GM21576 (cell line): ENCODE results near the gene RASA3.

Source experiments
- ATAC-seq: cut with Tn5 transposase; IDR thresholded peaks from one replicate; pipeline ENCODE4 v1.9.1; 2021; ENCODE audit warnings: mild to moderate bottlenecking, moderate library complexity; ENCODE audit not compliant: unreplicated experiment

RASA3 gene

GRCh38 chr13:113974304-113975281, 157.8 kb downstream of the RASA3 start:
- ATAC-seq: no peak

DNA sequence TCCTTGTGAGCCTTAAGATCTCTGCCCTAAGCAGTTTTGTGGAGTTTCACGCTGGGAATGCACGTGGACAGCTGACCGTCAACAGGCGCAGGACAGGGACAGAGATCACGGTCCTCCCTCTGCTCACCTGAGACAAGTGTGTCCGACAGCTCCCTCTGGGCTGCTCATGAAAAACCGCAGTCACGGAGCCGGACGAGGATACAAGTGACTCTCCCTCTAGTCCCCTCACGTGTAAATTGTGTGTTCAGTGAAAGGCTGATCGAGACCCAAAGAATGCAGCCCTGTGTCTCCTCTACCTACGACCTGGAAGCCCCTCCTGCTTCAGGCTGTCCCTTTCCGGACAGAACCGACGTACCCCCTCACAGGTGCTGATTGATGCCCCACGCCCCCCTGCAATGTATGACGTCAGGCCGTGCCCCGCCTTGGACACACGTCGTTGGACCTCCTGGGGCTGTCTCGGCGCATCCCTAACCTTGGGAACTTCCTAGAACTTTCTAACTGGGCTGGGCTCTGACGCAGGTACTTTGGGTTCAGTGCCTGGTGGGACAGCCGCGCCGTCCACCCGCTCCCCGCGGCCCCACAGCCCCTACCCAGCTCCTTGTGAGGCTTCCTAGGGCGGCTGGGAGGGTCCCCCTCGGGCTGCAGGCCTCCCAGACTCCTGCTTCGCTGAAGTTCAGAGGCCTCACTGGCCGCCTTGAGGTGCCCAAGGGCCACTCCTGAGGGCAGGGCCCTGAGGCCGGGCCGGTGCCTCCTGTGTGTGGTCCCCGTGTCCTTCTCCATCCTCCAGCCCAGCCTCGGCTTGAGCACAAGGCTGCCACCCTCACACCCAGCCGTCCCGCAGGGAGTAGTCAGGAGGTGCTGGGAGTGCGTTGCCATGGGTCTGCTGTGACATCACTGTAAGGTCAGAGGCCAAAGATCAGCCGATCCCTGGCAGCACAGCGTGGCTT, 158.9 kb downstream of the RASA3 start, which contains the start of gene C13orf46:
Gene C13orf46 (minus strand): TSS at position 859 of the 947 bp plus-strand sequence. CDS start 79 bp downstream, at position 780.
- no peak for ATAC-seq

DNA sequence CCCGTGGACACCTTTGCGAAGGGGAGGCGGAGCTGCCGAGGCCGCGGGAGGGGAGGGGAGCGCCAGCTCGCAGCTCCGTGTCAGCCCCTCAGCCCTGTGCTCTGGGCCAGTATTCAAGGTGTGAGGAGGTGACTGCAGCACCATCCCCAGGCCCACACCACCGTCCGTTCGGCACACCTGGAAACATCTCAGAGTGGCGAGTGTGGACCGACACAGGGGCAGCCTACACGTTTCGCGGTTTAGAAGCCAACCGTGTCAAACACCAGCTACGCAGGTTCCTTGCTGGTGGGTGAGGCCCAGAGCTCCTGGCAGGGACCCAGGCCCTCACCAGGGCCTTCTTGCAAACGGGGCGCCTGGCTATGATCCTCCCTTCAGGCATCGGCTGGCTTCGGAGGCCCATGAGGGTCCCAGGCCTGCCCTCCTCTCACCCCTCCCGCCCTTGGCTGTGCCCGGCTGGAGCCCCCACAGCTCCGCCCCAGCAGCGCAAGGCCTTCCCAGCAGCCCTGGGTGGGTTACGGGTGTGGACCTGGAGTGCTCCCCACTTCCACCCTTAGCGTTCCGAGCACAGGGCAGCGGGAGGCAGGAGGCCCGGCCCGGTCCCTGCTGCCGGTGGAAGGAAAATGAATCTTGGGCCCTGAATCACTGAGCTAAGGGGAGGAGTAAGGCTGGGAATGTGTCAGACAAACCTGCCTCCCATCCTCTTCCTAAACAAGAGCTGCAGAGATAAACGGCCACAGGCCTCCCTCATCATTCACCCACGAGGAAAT, 159.8 kb downstream of the RASA3 start:
- no peak for ATAC-seq

DNA sequence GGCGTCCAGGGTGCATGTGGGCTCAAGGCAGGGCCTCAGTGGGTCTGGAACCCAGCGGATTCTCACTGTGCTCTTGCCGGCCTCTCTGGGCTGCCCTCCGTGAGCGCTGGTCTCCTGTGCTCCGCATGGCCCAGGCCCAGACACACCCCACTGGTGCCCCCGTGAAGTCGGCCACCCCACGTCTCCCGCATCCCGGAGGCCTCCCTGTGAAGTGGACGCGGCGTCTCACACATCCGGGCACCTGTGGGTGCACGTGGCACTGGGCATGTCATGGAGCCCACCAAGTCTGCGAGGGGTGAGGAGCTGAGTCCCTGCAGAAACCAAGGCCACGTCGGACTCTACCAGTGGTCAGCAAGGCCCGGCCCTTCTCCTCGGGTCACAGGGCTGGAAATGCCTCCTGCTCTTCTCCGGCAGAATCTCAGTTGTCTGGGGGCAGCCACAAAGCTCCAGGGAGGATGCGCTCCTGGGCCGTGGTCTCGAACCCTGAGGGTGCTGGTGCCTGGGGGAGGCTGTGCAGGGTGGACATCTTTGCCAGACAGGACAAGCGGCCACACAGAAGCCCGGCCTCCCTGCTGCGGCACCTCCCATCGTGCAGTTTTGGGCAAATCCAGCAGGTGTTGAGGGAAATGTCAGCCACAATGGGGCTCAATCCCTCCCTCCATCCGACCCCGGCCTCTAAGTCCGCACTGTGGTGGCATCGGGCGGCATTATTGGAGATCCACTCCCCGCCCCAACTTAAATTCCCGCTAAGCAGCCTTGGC, 160.8 kb downstream of the RASA3 start:
- no peak for ATAC-seq

DNA sequence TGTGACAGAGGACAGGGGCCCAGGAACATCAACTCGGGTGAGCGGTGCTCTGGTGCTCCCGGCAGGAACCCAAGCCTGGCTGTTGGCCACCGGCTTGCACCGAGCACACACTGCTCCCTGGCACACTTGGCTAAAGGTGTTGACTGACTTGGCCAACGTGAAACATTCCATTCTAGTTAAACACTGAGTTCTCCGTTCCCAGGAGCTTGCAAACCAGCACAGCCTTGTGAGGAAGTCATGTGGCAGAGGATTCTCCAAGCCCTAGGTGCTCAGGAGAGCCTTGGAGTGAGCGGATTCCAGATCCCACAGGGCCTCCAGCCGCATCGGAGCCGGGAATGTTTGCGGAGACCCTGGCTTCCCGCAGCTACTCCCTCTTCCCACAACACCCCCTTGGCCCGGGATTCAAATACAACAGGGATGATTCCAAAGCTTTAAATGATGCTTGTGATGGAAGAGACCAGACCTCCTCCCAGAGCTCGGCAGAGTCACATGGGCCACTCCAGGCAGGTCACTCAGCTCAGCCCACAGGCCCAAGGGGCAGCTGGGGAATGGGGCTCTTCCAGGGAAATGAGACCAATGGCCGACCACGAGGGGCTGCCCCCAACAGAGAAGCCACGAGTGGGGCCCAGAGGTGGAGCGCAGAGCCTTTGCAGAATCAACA, 161.5 kb downstream of the RASA3 start:
- ATAC-seq: no peak

DNA sequence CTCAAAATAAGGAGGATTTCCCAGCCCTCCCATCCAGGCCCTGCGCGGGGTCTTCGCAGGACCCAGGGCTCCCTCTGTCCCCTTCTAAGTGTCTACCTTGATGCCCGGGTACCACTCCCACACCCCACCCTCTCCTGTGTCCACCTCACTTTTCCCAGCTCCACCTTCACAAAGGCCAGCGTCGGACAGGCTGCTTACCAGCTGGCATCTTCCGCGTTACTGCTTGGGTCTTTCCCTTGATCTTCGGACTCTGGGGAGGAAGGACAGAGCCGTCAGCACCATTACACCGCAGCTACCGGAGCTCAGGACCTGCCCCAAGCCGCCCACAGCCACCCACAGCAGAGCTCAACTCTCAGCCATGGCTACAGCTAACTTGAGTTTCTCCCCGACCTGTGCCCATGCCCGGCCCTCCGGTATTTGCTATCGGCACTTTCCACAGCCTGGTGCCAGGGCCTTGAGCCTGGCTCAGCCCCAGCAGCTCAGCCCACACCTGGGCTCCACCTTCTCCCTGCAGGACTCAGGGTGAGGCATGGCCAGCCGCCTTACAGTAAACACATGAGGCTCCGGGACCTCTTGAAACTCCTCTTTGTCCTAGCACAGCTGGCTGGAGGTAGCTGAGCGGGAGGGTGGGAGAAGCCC, 162.3 kb downstream of the RASA3 start:
- no peak for ATAC-seq

DNA sequence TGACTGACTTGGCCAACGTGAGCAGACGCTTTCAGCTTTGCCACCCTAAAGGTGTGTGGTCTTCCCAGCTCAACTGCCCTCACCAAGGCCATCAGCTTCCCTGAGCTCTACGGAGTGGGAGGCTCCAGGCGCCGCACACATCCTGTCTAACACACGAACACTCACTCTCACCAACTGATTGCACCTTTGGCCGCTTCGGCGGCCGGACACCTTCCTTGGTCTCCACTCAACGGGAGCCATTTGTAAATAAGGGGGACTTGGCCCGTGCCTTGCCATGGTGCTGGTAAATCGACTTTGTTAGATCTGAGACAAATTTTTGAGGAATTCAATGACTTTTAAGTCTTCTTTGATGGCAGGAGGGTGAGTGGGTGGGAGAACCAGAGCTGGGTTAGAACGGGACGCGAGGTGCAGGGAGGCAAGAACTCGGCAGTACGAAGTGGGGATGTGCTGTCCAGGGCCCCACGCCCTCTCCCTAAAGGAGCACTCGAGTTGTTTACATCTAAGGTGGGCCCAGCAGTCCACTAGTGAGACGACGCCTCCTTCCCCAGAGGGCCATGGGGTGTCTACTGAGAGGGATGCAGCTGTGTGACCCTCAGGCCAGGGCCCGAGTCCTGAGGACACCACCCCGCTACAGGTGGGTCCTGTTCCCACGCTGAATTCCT, 163.0 kb downstream of the RASA3 start:
- no peak for ATAC-seq

- ATAC-seq: no peak
Observed at GRCh38 chr13:113968463-113969310, 163.7 kb downstream of the RASA3 start.

DNA sequence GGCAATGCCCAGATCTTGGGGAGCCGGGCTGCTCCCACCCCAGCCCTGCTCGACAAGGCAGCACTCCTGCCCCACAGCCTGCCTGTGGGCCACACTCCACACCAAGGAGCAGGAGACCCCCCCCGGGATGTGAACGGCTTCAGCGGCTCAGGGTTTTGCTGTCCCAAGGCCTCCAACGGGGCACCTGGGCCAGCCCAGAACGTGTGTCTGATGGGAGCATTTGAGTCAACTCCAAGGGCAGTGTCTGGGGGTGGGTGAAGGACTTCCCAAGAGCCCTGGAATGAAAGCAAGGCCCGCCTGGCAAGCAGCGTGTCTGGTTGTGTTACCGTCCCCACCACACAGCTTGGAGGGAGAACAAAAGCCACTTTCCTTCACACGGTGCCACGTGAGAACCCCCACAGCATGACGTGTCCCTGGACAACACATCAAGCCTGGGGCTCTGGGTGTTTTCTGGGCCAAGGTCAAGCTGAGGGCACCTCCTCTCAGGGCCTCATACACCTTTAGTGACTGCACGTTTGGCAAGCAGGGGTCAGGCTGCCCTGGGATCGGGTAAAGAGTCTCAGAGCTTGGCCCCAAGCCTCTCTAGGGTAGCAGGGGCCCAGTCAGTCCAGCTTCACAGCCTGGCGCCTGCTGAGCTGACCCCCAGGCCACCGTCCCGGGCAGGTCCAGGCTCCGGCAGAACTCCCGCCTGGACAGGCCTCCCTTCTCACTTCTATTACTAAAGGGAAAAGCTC, 164.5 kb downstream of the RASA3 start:
- no peak for ATAC-seq

GRCh38 chr13:113967206-113967720, 165.2 kb downstream of the RASA3 start:
- ATAC-seq: no peak

GRCh38 chr13:113965968-113966884, 166.2 kb downstream of the RASA3 start:
- no peak for ATAC-seq

DNA sequence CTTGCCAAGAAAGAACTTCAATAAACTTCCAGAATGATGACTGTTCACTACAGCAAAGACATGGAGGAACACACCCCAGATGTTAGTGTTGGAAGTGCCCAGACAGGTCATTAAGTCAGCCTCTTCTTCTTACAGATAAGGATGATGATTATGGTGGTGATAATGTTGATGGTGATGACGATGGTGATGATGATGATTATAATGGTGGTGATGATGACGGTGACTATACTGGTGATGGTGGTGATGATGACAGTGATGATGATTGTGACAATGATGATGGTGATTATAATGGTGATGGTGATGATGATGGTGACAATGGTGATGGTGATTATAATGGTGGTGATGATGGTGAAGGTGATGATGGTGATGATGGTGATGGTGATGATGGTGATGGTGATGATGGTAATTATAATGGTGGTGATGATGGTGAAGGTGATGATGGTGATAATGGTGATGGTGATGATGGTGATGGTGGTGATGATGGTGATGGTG, 167.0 kb downstream of the RASA3 start:
- ATAC-seq: no peak

GRCh38 chr13:113964251-113964995, 168.0 kb downstream of the RASA3 start:
- no peak for ATAC-seq

DNA sequence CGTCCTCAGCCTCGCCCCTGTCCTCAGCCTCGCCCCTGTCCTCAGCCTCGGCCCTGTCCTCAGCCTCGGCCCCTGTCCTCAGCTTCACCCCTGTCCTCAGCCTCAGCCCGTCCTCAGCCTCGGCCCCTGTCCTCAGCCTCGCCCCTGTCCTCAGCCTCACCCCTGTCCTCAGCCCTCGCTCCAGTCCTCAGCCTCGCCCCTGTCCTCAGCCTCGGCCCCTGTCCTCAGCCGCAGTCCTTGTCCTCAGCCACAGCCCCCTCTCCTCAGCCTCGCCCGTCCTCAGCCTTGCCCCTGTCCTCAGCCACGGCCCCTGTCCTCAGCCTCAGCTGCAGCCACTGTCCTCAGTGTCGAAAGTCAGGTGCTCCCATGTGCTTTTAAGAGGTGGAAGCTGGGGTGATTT, 169.0 kb downstream of the RASA3 start:
- no peak for ATAC-seq

DNA sequence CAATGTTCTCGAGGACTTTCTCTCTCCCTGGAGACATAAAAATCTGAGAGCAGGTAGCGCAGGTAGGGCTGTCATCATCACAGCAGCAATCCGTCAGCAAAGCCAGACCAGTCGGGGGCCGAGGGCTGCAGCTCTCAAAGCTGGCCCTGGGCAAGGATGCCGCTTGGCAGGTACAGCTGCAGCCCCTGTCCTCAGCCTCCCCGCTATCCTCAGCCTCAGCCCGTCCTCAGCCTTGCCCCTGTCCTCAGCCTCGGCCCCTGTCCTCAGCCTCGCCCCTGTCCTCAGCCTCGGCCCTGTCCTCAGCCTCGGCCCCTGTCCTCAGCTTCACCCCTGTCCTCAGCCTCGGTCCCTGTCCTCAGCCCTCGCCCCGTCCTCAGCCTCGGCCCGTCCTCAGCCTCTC, 169.4 kb downstream of the RASA3 start:
- ATAC-seq: no peak
